Measurements from ENCODE around the gene PRG2. TPM values are rescaled to one million over a fixed set of nuclear protein-coding genes. Genes with fewer than 3 reads are reported as not detected.

Gene PRG2
- total and polyA plus RNA-seq, 2 of the 4 experiments (the other 2 are of a cell fraction), result not detected

GRCh38 chr11:57359896-57360690, 30.4 kb downstream of the PRG2 start:
- no peak overlapping the region for H3K4ac ChIP-seq (ENCODE audit: low read depth, low read length)
- H3K14ac ChIP-seq (replicated peaks; ENCODE audit: low read depth, low read length), result no peak overlapping the region
- H4K8ac ChIP-seq (ENCODE audit: low read depth in 2 of 2, low read length in 2 of 2), result no peak overlapping the region
- no TSS peak for BruUV-seq (replicated peaks)
- dilution Hi-C loops (cut with HindIII; ENCODE audit: low sequenced_read_pairs, unreplicated experiment) (no loop called here), in situ Hi-C loops (cut with MboI; ENCODE audit: low sequenced_read_pairs) (loop anchor here (25.0 kb wide), 1 partner anchor 523 kb away; no protein-coding TSS in a partner anchor), intact Hi-C loops (cut with micrococcal nuclease) (no loop called here)
- no peak overlapping the region for H2BK120ac ChIP-seq (ENCODE audit: low read depth, low read length)
- no peak overlapping the region for H3K4me3 ChIP-seq (ENCODE audit: insufficient read depth, low read depth, low read length)
- H3K56ac ChIP-seq (ENCODE audit: extremely low read depth, insufficient read depth, low read length), result no peak overlapping the region
- no peak overlapping the region for H2BK20ac ChIP-seq (ENCODE audit: low read depth, low read length)
- no peak overlapping the region for H2AFZ ChIP-seq (replicated peaks; ENCODE audit: low read length, poor library complexity)
- H3K36me3 ChIP-seq (ENCODE audit: control insufficient read depth, insufficient read depth, low read length), result no peaks in the 10 kb centered on the region
- TF ChIP-seq RCOR1 (IDR thresholded peaks at IDR 0.05; ENCODE audit: insufficient replicate concordance, low read length) (no peak), NFE2L2 (IDR thresholded peaks at IDR 0.05; ENCODE audit: low read depth, low read length) (no peak), RFX5 (IDR thresholded peaks at IDR 0.05; ENCODE audit: low read depth, low read length) (no peak), USF2 (IDR thresholded peaks at IDR 0.05; ENCODE audit: low read depth, low read length) (no peak)
- H3K79me1 ChIP-seq (ENCODE audit: low read depth in 1 of 2, low read length in 2 of 2), result no peaks in the 10 kb centered on the region
- no peak overlapping the region for H3K18ac ChIP-seq (ENCODE audit: low read depth, low read length)
- 31% methylated on average over 5 of the region's 9 CpGs; no CpG with 5 or more reads in 1 of the 2 experiments for WGBS, 2 experiments (ENCODE audit: extremely low coverage in 2 of 2, insufficient read length in 1 of 2)
- H2BK15ac ChIP-seq (ENCODE audit: low read depth, low read length), result no peak overlapping the region
- H2AK5ac ChIP-seq (ENCODE audit: low read depth, low read length), result no peak overlapping the region
- H2AK9ac ChIP-seq (replicated peaks; ENCODE audit: low read depth, low read length, poor library complexity), result no peak overlapping the region
- no peak overlapping the region for H3K4me2 ChIP-seq (ENCODE audit: low read depth, low read length)
- H4K20me1 ChIP-seq (ENCODE audit: insufficient read depth, low read length), result no peaks in the 10 kb centered on the region
- no peak overlapping the region for H2BK5ac ChIP-seq (ENCODE audit: low read depth, low read length, poor library complexity, severe bottlenecking)
- ChIA-PET CTCF (no interaction called here), POLR2A (ENCODE audit: unreplicated experiment) (no interaction called here)
- no peak overlapping the region for H3K27ac ChIP-seq (ENCODE audit: insufficient read depth, low read length)
- H3K23ac ChIP-seq (ENCODE audit: low read depth, low read length), result no peak overlapping the region
- no peak for DNase-seq
- H4K5ac ChIP-seq (ENCODE audit: low read depth, low read length), result no peak overlapping the region
- ATAC-seq (ENCODE audit: low read depth), result no peak
- peaks cover 38% of the 10 kb centered on the region for H3K27me3 ChIP-seq (ENCODE audit: control insufficient read depth, insufficient read depth, low read length)
- H3K4me1 ChIP-seq (ENCODE audit: control insufficient read depth, insufficient read depth, low read length), result no peaks in the 10 kb centered on the region
- peaks cover 3% of the 10 kb centered on the region; the same call in 1 of the 2 replicates for H3K9me3 ChIP-seq (ENCODE audit: control insufficient read depth, insufficient read depth, low read length)
- H4K91ac ChIP-seq (ENCODE audit: insufficient read depth, low read depth, low read length), result no peak overlapping the region
- H3K9me1 ChIP-seq (ENCODE audit: insufficient read depth, low read length), result no peaks in the 10 kb centered on the region
- no peak overlapping the region for H3K9ac ChIP-seq (ENCODE audit: low read depth, low read length)
